ENCODE measurements around the gene GPR25. TPM values are rescaled to one million over a fixed set of nuclear protein-coding genes. Genes with fewer than 3 reads are reported as not detected.

The GPR25 gene
- total RNA-seq, 3 donors from 2014 or later: not detected

GRCh38 chr1:200838676-200839445 is 33.9 kb upstream of the GPR25 start:
- DNase-seq (no peak), ATAC-seq (no peak)
- no peaks in the 10 kb centered on the region for H3K36me3 ChIP-seq (ENCODE audit: low read depth)
- intact Hi-C loops (cut with DNase I, micrococcal nuclease): no loop called here
- H3K4me1 ChIP-seq (ENCODE audit: low read depth): no peaks in the 10 kb centered on the region
- H3K4me3 ChIP-seq: no peak overlapping the region
- H3K9me3 ChIP-seq: peaks cover 5% of the 10 kb centered on the region
- TF ChIP-seq CTCF (IDR thresholded peaks at IDR 0.05): no peak

- no peak for ATAC-seq
- Histone ChIP-seq H3K4me1 (ENCODE audit: low read depth) (no peaks in the 10 kb centered on the region), H3K4me3 (no peak overlapping the region), H3K36me3 (ENCODE audit: low read depth) (no peaks in the 10 kb centered on the region), H3K9me3 (no peaks in the 10 kb centered on the region)
- intact Hi-C loops (cut with DNase I, micrococcal nuclease): no loop called here
- TF ChIP-seq CTCF (IDR thresholded peaks at IDR 0.05): no peak
- DNase-seq: no peak
Measured at GRCh38 chr1:200845360-200845759, 27.4 kb upstream of the GPR25 start.

GRCh38 chr1:200846398-200846797 is 26.4 kb upstream of the GPR25 start:
- H3K4me3 ChIP-seq: no peak overlapping the region
- DNase-seq: no peak
- H3K4me1 ChIP-seq (ENCODE audit: low read depth): no peaks in the 10 kb centered on the region
- no peak for ATAC-seq
- no peaks in the 10 kb centered on the region for H3K36me3 ChIP-seq (ENCODE audit: low read depth)
- TF ChIP-seq CTCF (IDR thresholded peaks at IDR 0.05): no peak
- H3K9me3 ChIP-seq: no peaks in the 10 kb centered on the region
- intact Hi-C loops (cut with DNase I, micrococcal nuclease): no loop called here

- H3K36me3 ChIP-seq (ENCODE audit: low read depth): no peaks in the 10 kb centered on the region
- intact Hi-C loops (cut with DNase I, micrococcal nuclease): no loop called here
Measured at GRCh38 chr1:200849430-200849829, 23.4 kb upstream of the GPR25 start.

GRCh38 chr1:200850554-200850953 is 22.2 kb upstream of the GPR25 start:
- intact Hi-C loops (cut with DNase I, micrococcal nuclease): no loop called here

More at GRCh38 chr1:200849430-200849829, 23.4 kb upstream of the GPR25 start:
- Histone ChIP-seq H3K4me1 (ENCODE audit: low read depth) (no peaks in the 10 kb centered on the region), H3K4me3 (no peak overlapping the region), H3K9me3 (no peaks in the 10 kb centered on the region)
- DNase-seq: no peak
- no peak for ATAC-seq
- TF ChIP-seq CTCF (IDR thresholded peaks at IDR 0.05): no peak

More at GRCh38 chr1:200850554-200850953, 22.2 kb upstream of the GPR25 start:
- no peak for TF ChIP-seq CTCF (IDR thresholded peaks at IDR 0.05)
- no peak for DNase-seq
- Histone ChIP-seq H3K4me1 (ENCODE audit: low read depth) (no peaks in the 10 kb centered on the region), H3K36me3 (ENCODE audit: low read depth) (no peaks in the 10 kb centered on the region), H3K4me3 (no peak overlapping the region), H3K9me3 (no peaks in the 10 kb centered on the region)
- no peak for ATAC-seq
